ENCODE measurements around the gene LRRC55. TPM values are rescaled to one million over a fixed set of nuclear protein-coding genes. Genes with fewer than 3 reads are reported as not detected.

The LRRC55 gene
- total and polyA plus RNA-seq, 2 experiments from 2014 or later, result 0.15 to 1.5 TPM

DNA sequence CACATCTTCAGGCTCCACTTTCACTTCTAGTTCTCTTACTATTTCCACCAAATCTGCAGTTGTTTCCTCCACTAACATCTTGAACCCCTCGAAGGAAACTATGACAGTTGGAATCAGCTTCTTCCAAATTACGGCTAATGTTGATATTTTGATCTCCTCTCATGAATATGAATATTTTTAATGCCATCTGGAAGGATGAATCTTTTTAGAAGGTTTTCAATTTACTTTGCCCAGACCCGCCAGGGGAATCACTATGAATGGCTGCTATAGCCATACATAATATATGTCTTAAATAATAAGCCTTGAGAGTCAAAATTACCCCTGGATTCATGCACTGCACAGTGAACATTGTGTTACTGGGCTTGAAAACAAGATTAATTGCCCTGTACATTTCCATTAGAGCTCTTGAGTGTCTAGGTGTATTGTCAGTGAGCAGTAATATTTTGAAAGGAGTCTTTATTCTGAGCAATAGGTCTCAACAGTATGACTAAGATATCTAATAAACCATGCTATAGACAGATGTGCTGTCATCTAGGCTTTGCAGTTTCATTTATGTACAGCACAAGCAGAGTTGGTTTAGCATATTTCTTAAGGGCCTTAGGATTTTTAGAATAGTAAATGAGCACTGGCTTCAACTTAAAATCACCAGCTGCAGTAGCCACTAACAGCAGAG is 48.3 kb upstream of the LRRC55 start (continued):
- TF ChIP-seq, protein P1, sequence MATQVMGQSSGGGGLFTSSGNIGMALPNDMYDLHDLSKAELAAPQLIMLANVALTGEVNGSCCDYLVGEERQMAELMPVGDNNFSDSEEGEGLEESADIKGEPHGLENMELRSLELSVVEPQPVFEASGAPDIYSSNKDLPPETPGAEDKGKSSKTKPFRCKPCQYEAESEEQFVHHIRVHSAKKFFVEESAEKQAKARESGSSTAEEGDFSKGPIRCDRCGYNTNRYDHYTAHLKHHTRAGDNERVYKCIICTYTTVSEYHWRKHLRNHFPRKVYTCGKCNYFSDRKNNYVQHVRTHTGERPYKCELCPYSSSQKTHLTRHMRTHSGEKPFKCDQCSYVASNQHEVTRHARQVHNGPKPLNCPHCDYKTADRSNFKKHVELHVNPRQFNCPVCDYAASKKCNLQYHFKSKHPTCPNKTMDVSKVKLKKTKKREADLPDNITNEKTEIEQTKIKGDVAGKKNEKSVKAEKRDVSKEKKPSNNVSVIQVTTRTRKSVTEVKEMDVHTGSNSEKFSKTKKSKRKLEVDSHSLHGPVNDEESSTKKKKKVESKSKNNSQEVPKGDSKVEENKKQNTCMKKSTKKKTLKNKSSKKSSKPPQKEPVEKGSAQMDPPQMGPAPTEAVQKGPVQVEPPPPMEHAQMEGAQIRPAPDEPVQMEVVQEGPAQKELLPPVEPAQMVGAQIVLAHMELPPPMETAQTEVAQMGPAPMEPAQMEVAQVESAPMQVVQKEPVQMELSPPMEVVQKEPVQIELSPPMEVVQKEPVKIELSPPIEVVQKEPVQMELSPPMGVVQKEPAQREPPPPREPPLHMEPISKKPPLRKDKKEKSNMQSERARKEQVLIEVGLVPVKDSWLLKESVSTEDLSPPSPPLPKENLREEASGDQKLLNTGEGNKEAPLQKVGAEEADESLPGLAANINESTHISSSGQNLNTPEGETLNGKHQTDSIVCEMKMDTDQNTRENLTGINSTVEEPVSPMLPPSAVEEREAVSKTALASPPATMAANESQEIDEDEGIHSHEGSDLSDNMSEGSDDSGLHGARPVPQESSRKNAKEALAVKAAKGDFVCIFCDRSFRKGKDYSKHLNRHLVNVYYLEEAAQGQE (IDR thresholded peaks at IDR 0.05; ENCODE audit: unreplicated experiment), result no peak
- TF ChIP-seq JUNB (IDR thresholded peaks at IDR 0.05; ENCODE audit: unreplicated experiment) (no peak), CTCF (conservative IDR thresholded peaks at IDR 0.05; ENCODE audit: low read depth in 2 of 2) (no peak), NANOG (IDR thresholded peaks at IDR 0.05; ENCODE audit: borderline replicate concordance) (no peak), EZH2 (IDR thresholded peaks at IDR 0.05; ENCODE audit: low read depth, unreplicated experiment) (no peak), POLR2AphosphoS5 (IDR thresholded peaks at IDR 0.05; ENCODE audit: low read depth) (no peak)

DNA sequence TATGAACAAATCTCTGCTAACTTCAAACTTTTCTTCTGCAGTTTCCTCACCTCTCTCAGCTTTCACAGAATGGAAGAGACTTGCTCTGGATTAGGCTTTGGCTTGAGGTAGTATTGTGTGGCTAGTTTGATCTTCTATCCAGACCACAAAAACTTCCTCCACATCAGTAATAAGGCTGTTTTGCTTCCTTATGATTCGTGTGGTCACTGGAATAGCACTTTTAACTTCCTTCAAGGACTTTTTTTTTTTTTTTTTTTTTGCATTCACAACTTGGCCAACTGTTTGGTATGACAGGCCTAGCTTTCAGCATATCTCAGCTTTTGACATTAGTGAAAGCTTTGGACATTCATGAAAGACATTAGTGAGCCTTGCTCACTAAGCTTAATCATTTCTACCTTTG is 47.5 kb upstream of the LRRC55 start:
- Histone ChIP-seq H4K20me1 (replicated peaks; ENCODE audit: insufficient read depth) (no peaks in the 10 kb centered on the region), H3F3A (replicated peaks; ENCODE audit: low read depth) (no peaks in the 10 kb centered on the region), H3K36me3 (ENCODE audit: insufficient read depth) (no peaks in the 10 kb centered on the region), H3K4me1 (ENCODE audit: insufficient read depth) (no peaks in the 10 kb centered on the region), H3K79me2 (replicated peaks; ENCODE audit: insufficient read depth) (no peaks in the 10 kb centered on the region), H2AFZ (no peak overlapping the region), H3K9me2 (ENCODE audit: insufficient read depth) (peaks cover 6% of the 10 kb centered on the region; the same call in 1 of the 2 replicates), H3K27ac (ENCODE audit: low read depth) (no peak overlapping the region), H3K4me2 (no peak overlapping the region), H3K27me3 (ENCODE audit: insufficient read depth) (no peaks in the 10 kb centered on the region), H3K4me3 (no peak overlapping the region)
- Mint-ChIP-seq H3K36me3 (ENCODE audit: low read depth) (no peaks in the 10 kb centered on the region), H3K4me3 (no peak overlapping the region), H3K27ac (no peak overlapping the region), H3K27me3 (ENCODE audit: insufficient read depth, low read depth, poor library complexity) (no peaks in the 10 kb centered on the region), H3K9me3 (no peaks in the 10 kb centered on the region), H3K4me1 (no peaks in the 10 kb centered on the region)
- ATAC-seq (no peak), DNase-seq (ENCODE audit: low spot score) (no peak)
- TF ChIP-seq, protein P2, sequence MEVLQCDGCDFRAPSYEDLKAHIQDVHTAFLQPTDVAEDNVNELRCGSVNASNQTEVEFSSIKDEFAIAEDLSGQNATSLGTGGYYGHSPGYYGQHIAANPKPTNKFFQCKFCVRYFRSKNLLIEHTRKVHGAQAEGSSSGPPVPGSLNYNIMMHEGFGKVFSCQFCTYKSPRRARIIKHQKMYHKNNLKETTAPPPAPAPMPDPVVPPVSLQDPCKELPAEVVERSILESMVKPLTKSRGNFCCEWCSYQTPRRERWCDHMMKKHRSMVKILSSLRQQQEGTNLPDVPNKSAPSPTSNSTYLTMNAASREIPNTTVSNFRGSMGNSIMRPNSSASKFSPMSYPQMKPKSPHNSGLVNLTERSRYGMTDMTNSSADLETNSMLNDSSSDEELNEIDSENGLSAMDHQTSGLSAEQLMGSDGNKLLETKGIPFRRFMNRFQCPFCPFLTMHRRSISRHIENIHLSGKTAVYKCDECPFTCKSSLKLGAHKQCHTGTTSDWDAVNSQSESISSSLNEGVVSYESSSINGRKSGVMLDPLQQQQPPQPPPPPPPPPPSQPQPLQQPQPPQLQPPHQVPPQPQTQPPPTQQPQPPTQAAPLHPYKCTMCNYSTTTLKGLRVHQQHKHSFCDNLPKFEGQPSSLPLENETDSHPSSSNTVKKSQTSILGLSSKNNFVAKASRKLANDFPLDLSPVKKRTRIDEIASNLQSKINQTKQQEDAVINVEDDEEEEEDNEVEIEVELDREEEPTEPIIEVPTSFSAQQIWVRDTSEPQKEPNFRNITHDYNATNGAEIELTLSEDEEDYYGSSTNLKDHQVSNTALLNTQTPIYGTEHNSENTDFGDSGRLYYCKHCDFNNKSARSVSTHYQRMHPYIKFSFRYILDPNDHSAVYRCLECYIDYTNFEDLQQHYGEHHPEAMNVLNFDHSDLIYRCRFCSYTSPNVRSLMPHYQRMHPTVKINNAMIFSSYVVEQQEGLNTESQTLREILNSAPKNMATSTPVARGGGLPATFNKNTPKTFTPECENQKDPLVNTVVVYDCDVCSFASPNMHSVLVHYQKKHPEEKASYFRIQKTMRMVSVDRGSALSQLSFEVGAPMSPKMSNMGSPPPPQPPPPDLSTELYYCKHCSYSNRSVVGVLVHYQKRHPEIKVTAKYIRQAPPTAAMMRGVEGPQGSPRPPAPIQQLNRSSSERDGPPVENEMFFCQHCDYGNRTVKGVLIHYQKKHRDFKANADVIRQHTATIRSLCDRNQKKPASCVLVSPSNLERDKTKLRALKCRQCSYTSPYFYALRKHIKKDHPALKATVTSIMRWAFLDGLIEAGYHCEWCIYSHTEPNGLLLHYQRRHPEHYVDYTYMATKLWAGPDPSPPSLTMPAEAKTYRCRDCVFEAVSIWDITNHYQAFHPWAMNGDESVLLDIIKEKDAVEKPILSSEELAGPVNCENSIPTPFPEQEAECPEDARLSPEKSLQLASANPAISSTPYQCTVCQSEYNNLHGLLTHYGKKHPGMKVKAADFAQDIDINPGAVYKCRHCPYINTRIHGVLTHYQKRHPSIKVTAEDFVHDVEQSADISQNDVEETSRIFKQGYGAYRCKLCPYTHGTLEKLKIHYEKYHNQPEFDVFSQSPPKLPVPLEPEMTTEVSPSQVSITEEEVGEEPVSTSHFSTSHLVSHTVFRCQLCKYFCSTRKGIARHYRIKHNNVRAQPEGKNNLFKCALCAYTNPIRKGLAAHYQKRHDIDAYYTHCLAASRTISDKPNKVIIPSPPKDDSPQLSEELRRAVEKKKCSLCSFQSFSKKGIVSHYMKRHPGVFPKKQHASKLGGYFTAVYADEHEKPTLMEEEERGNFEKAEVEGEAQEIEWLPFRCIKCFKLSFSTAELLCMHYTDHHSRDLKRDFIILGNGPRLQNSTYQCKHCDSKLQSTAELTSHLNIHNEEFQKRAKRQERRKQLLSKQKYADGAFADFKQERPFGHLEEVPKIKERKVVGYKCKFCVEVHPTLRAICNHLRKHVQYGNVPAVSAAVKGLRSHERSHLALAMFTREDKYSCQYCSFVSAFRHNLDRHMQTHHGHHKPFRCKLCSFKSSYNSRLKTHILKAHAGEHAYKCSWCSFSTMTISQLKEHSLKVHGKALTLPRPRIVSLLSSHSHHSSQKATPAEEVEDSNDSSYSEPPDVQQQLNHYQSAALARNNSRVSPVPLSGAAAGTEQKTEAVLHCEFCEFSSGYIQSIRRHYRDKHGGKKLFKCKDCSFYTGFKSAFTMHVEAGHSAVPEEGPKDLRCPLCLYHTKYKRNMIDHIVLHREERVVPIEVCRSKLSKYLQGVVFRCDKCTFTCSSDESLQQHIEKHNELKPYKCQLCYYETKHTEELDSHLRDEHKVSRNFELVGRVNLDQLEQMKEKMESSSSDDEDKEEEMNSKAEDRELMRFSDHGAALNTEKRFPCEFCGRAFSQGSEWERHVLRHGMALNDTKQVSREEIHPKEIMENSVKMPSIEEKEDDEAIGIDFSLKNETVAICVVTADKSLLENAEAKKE (CRISPR knock-in tag; IDR thresholded peaks at IDR 0.05), result no peak
- TF ChIP-seq ZNF331 (CRISPR knock-in tag; IDR thresholded peaks at IDR 0.05; ENCODE audit: low read depth) (no peak), JUNB (IDR thresholded peaks at IDR 0.05; ENCODE audit: unreplicated experiment) (no peak), STAT1 (IDR thresholded peaks at IDR 0.05; ENCODE audit: unreplicated experiment) (no peak), EZH2 (IDR thresholded peaks at IDR 0.05; ENCODE audit: low read depth, unreplicated experiment) (no peak), CTCF (conservative IDR thresholded peaks at IDR 0.05; ENCODE audit: low read depth in 2 of 2) (no peak), ZNF114 (CRISPR knock-in tag; IDR thresholded peaks at IDR 0.05) (no peak), CREB1 (CRISPR knock-in tag; IDR thresholded peaks at IDR 0.05; ENCODE audit: low read depth) (no peak)
